ENCODE results near the gene G6PD.
"Not testable (repeated sequence)": the region's sequence is repeated elsewhere in the genome, so short reads cannot be mapped to it uniquely, and the experiment has no call there.

G6PD gene

GRCh38 chrX:154546354-154547244, at the start of gene G6PD:
G6PD (minus strand) TSS chrX:154546846; CDS start chrX:154546155, 691 bp downstream.
- DNase-seq (ENCODE audit: low spot score), result peak; percentile 56

GRCh38 chrX:154595559-154596249, 49.1 kb upstream of the G6PD start:
- no peak for DNase-seq (ENCODE audit: low spot score)

GRCh38 chrX:154594491-154594890, 47.8 kb upstream of the G6PD start:
- no peak for DNase-seq (ENCODE audit: low spot score)

- DNase-seq (ENCODE audit: low spot score), result no peak
Observed at GRCh38 chrX:154593201-154593600, 46.6 kb upstream of the G6PD start.

GRCh38 chrX:154592505-154592904, 45.9 kb upstream of the G6PD start:
- no peak for DNase-seq (ENCODE audit: low spot score)

- DNase-seq (ENCODE audit: low spot score), result not testable (repeated sequence)
Observed at GRCh38 chrX:154590415-154590814, 43.8 kb upstream of the G6PD start.

GRCh38 chrX:154584585-154585183, 38.0 kb upstream of the G6PD start, which contains the start of gene CTAG1A:
CTAG1A (plus strand) TSS chrX:154585133; CDS start chrX:154585207, 74 bp downstream.
- DNase-seq (ENCODE audit: low spot score), result not testable (repeated sequence)

GRCh38 chrX:154582994-154583393, 36.3 kb upstream of the G6PD start:
- DNase-seq (ENCODE audit: low spot score), result not testable (repeated sequence)

GRCh38 chrX:154575076-154575475, 28.4 kb upstream of the G6PD start:
- DNase-seq (ENCODE audit: low spot score), result not testable (repeated sequence)

- DNase-seq (ENCODE audit: low spot score), result not testable (repeated sequence)
Observed at GRCh38 chrX:154573061-154573460, 26.4 kb upstream of the G6PD start.

- not testable (repeated sequence) for DNase-seq (ENCODE audit: low spot score)
Observed at GRCh38 chrX:154570361-154570760, 23.7 kb upstream of the G6PD start.

- DNase-seq (ENCODE audit: low spot score), result not testable (repeated sequence)
Observed at GRCh38 chrX:154562295-154562694, 15.6 kb upstream of the G6PD start.

GRCh38 chrX:154560326-154560725, 13.7 kb upstream of the G6PD start:
- not testable (repeated sequence) for DNase-seq (ENCODE audit: low spot score)

GRCh38 chrX:154558896-154559295, 12.2 kb upstream of the G6PD start:
- not testable (repeated sequence) for DNase-seq (ENCODE audit: low spot score)

- DNase-seq (ENCODE audit: low spot score), result not testable (repeated sequence)
Observed at GRCh38 chrX:154558060-154558690, 11.5 kb upstream of the G6PD start.

- not testable (repeated sequence) for DNase-seq (ENCODE audit: low spot score)
Observed at GRCh38 chrX:154552112-154552806, 5.6 kb upstream of the G6PD start.

GRCh38 chrX:154549766-154550165, 3.1 kb upstream of the G6PD start:
- no peak for DNase-seq (ENCODE audit: low spot score)

GRCh38 chrX:154548028-154548316, 1.3 kb upstream of the G6PD start:
- DNase-seq (ENCODE audit: low spot score), result no peak

- peak; percentile 86 for DNase-seq (ENCODE audit: low spot score)
Observed at GRCh38 chrX:154547245-154548027, 790 bp upstream of the G6PD start, which contains the start of gene IKBKG. IKBKG (plus strand) TSS chrX:154547620; CDS start chrX:154552003, 4,383 bp downstream.

- no peak for DNase-seq (ENCODE audit: low spot score)
Observed at GRCh38 chrX:154545673-154546274, 872 bp downstream of the G6PD start.
